Endothelial cell of umbilical vein (primary cell): ENCODE data around the gene OSCAR. TPM values are rescaled to one million over a fixed set of nuclear protein-coding genes. Genes with fewer than 3 reads are reported as not detected.

Source experiments
- BruUV-seq: library from RNA; stranded (reverse); fragments of 400-500 nt; replicated peaks from 2 replicates; lab custom pipeline; 2021; lab: Mats Ljungman, UMichigan
- CTCF ChIA-PET: fragments of 300-600, 350-600 bp; sonication (Branson Sonifier 250); formaldehyde crosslinking; loops from one replicate; lab custom pipeline; 2021; ENCODE audit warnings: antibody characterized with exemption, inconsistent platforms; lab: Charles Lee
- POLR2A ChIA-PET: fragments of 300-600, 350-600 bp; sonication (Branson Sonifier 250); formaldehyde crosslinking; loops from one replicate; lab custom pipeline; 2021; ENCODE audit warnings: antibody characterized with exemption, inconsistent platforms; lab: Charles Lee
- DNase-seq: peaks from one replicate; pipeline ENCODE4 v3.0.0-alpha.2; 2011; ENCODE audit warnings: low read depth, low spot score
- FAIRE-seq: peaks from 2 replicates; lab custom pipeline; 2011; peaks lifted over from hg19 to GRCh38; lab: Jason Lieb, UNC
- H2AFZ ChIP-seq: 2 replicates; pipeline ENCODE4 v1.6.0; 2012; ENCODE audit warnings: low read depth, low read length, control low read depth, inconsistent platforms
- H3K27ac ChIP-seq: 2 replicates; pipeline ENCODE4 v1.5.1; 2011; ENCODE audit warnings: low read depth, mild to moderate bottlenecking, control low read depth, low read length, moderate library complexity; ENCODE audit not compliant: insufficient read depth
- H3K27me3 ChIP-seq, 2 experiments: 2 replicates each; pipeline versions ENCODE4 v1.6.0 to v1.6.1; 2011; ENCODE audit warnings: low read length in 2 of 2, mixed read lengths in 1 of 2; ENCODE audit not compliant: control insufficient read depth in 2 of 2, insufficient read depth in 2 of 2
- H3K36me3 ChIP-seq, 2 experiments: 2 replicates in 1 of 2; 3 replicates in 1 of 2; pipeline ENCODE4 v1.5.1; 2011; ENCODE audit warnings: low read length in 2 of 2, mild to moderate bottlenecking in 1 of 2, moderate library complexity in 1 of 2; ENCODE audit not compliant: control insufficient read depth in 2 of 2, insufficient read depth in 2 of 2; ENCODE audit errors: extremely low read depth in 1 of 2
- H3K4me1 ChIP-seq: 3 replicates; pipeline ENCODE4 v1.5.1; 2011; ENCODE audit warnings: mild to moderate bottlenecking, low read length; ENCODE audit not compliant: control insufficient read depth, insufficient read depth; ENCODE audit errors: extremely low read depth
- H3K4me2 ChIP-seq: 2 replicates; pipeline ENCODE4 v1.6.1; 2011; ENCODE audit warnings: low read length, control low read depth, mixed read lengths; ENCODE audit not compliant: insufficient read depth
- H3K4me3 ChIP-seq, 3 experiments: fragments of 200-600 bp in 1 of 3; sonication (generic), shearing (Covaris generic) in 1 of 3; replicated peaks in 1 of 3; 2 replicates each; pipeline ENCODE4 v1.5.1; 2011 to 2016; ENCODE audit warnings: control low read depth in 3 of 3, low read length in 3 of 3, mild to moderate bottlenecking in 2 of 3, inconsistent platforms in 1 of 3, low read depth in 1 of 3, moderate library complexity in 1 of 3; ENCODE audit not compliant: insufficient read depth in 1 of 3
- H3K79me2 ChIP-seq: 2 replicates; pipeline ENCODE4 v1.6.0; 2012; ENCODE audit warnings: low read length, inconsistent platforms; ENCODE audit not compliant: control insufficient read depth, insufficient read depth
- H3K9ac ChIP-seq: replicated peaks from 2 replicates; pipeline ENCODE3; 2011; ENCODE audit warnings: low read length, control low read depth; ENCODE audit not compliant: insufficient read depth; ENCODE audit errors: extremely low read depth
- H3K9me1 ChIP-seq: replicated peaks from 3 replicates; pipeline ENCODE4 v1.6.0; 2011; ENCODE audit warnings: mild to moderate bottlenecking, low read length; ENCODE audit not compliant: control insufficient read depth, insufficient read depth; ENCODE audit errors: extremely low read depth
- H3K9me3 ChIP-seq: replicated peaks from 2 replicates; pipeline ENCODE4 v1.5.1; 2012; ENCODE audit warnings: low read length, inconsistent platforms; ENCODE audit not compliant: control insufficient read depth, insufficient read depth
- H4K20me1 ChIP-seq: replicated peaks from 2 replicates; pipeline ENCODE3; 2011; ENCODE audit warnings: mild to moderate bottlenecking, low read length; ENCODE audit not compliant: control insufficient read depth, insufficient read depth; ENCODE audit errors: extremely low read depth
- CTCF ChIP-seq, 2 donors: IDR thresholded peaks; 1 replicate in 1 of 2; 2 replicates in 1 of 2; pipeline ENCODE4 v1.5.1; 2011; ENCODE audit warnings: low read length in 2 of 2, mild to moderate bottlenecking in 2 of 2, moderate library complexity in 2 of 2, control low read depth in 1 of 2, inconsistent platforms in 1 of 2, low read depth in 1 of 2; ENCODE audit not compliant: insufficient read depth in 1 of 2; ENCODE audit errors: extremely low read depth in 1 of 2
- EZH2 ChIP-seq: IDR thresholded peaks from 2 replicates; pipeline ENCODE4 v1.6.1; 2012; ENCODE audit warnings: borderline replicate concordance, low read depth, mild to moderate bottlenecking, moderate library complexity, low read length, inconsistent platforms; ENCODE audit not compliant: severe bottlenecking
- FOS ChIP-seq: IDR thresholded peaks from 2 replicates; pipeline ENCODE4 v1.6.1; 2011; ENCODE audit warnings: mild to moderate bottlenecking, low read length, moderate library complexity, borderline replicate concordance; ENCODE audit not compliant: insufficient read depth
- GATA2 ChIP-seq: IDR thresholded peaks from 2 replicates; pipeline ENCODE4 v1.7.0; 2011; ENCODE audit warnings: low read depth, mild to moderate bottlenecking, moderate library complexity, mixed read lengths, low read length; ENCODE audit not compliant: insufficient read length, insufficient read depth
- JUN ChIP-seq: IDR thresholded peaks from 2 replicates; pipeline ENCODE4 v1.6.1; 2011; ENCODE audit warnings: borderline replicate concordance, low read depth; ENCODE audit not compliant: insufficient read length, insufficient read depth
- MAX ChIP-seq: IDR thresholded peaks from 2 replicates; pipeline ENCODE4 v1.6.1; 2011; ENCODE audit not compliant: insufficient read depth, insufficient read length
- MYC ChIP-seq: IDR thresholded peaks from one replicate; pipeline ENCODE4 v1.6.1; 2011; ENCODE audit warnings: mild to moderate bottlenecking, low read depth, low read length
- POLR2A ChIP-seq: IDR thresholded peaks from 2 replicates; pipeline ENCODE4 v1.6.1; 2012; ENCODE audit warnings: low read depth, mild to moderate bottlenecking, control low read depth, low read length
- POLR2AphosphoS5 ChIP-seq: IDR thresholded peaks from 2 replicates; pipeline ENCODE4 v1.6.1; 2012; ENCODE audit warnings: low read depth, mild to moderate bottlenecking, control low read depth, low read length, moderate library complexity; ENCODE audit not compliant: insufficient read depth
- dilution Hi-C: fragments of 300-500 bp; cut with MboI; formaldehyde crosslinking; loops from one replicate; pipeline ENCODE4 v1.15.0; 2019; ENCODE audit warnings: low sequenced_read_pairs; ENCODE audit not compliant: extremely low pct_ligation_motif_present
- intact Hi-C: fragments of 100-400 bp; cut with micrococcal nuclease; formaldehyde crosslinking; loops from one replicate; pipeline ENCODE4 v1.10.0; 2022
- polyA plus RNA-seq, 4 experiments: library from polyadenylated mRNA; depleted of rRNA in 3 of 4; stranded (reverse) in 3 of 4; unstranded in 1 of 4; fragments of >200 nt; gene quantifications; 2 replicates each; pipeline versions ENCODE4 v1.2.1 to v1.2.3, GENCODE V29; 2011 to 2012; ENCODE audit warnings: missing spikeins in 1 of 4
- total RNA-seq: library from RNA; stranded (reverse); gene quantifications from 2 replicates; pipeline ENCODE4 v1.2.3, GENCODE V29; 2021

Gene OSCAR
- total and polyA plus RNA-seq, 2 donors (not counting 3 experiments of a cell fraction or from before 2014, with no cell fraction given) = 0.08 TPM; not detected in 1

GRCh38 chr19:54108496-54108895 is 7.9 kb upstream of the OSCAR start:
- TF ChIP-seq GATA2 (no peak), MAX (no peak), JUN (no peak), POLR2AphosphoS5 (no peak), POLR2A (no peak), FOS (no peak), CTCF (IDR thresholded peaks at IDR 0.05; ENCODE audit: extremely low read depth in 1 of 2, insufficient read depth in 1 of 2, low read depth in 1 of 2, low read length in 2 of 2) (no peak), MYC (no peak), EZH2 (no peak)
- H3K79me2 ChIP-seq = peaks cover under 1% of the 10 kb centered on the region

More at GRCh38 chr19:54108496-54108895, 7.9 kb upstream of the OSCAR start:
- Histone ChIP-seq H3K4me3 (no peak overlapping the region), H2AFZ (no peak overlapping the region), H3K36me3 (peaks cover 0 to 40% of the 10 kb centered on the region in 2 experiments), H3K27ac (no peak overlapping the region), H3K4me2 (no peak overlapping the region), H3K9ac (no peak overlapping the region), H3K27me3 (no peaks in the 10 kb centered on the region), H3K9me3 (no peaks in the 10 kb centered on the region), H4K20me1 (no peaks in the 10 kb centered on the region), H3K4me1 (no peaks in the 10 kb centered on the region), H3K9me1 (no peaks in the 10 kb centered on the region)
- BruUV-seq = no TSS peak
- dilution Hi-C loops = no loop called here
- ChIA-PET POLR2A (no interaction called here), CTCF (no interaction called here)
- intact Hi-C loops = no loop called here
- DNase-seq = no peak
- FAIRE-seq = no peak
